LNCaP clone FGC (cell line): ENCODE data around the gene IMMP2L.

Source experiments
- DNase-seq: peaks from one replicate; pipeline ENCODE4 v3.0.0-alpha.2; 2011; ENCODE audit warnings: low read depth
- H3K4me3 ChIP-seq: 2 replicates; pipeline ENCODE4 v1.5.1; 2011; ENCODE audit warnings: mild to moderate bottlenecking, low read depth, low read length, control low read depth
- CTCF ChIP-seq: IDR thresholded peaks from 2 replicates; pipeline ENCODE4 v1.5.1; 2012; ENCODE audit warnings: mild to moderate bottlenecking; ENCODE audit not compliant: control insufficient read depth, insufficient read depth; ENCODE audit errors: extremely low read depth

Gene IMMP2L

GRCh38 chr7:110698576-110698975 lies 863.7 kb downstream of the IMMP2L start:
- DNase-seq = no peak
- no peak for TF ChIP-seq CTCF
- no peak overlapping the region for H3K4me3 ChIP-seq

GRCh38 chr7:110693344-110693743 lies 868.9 kb downstream of the IMMP2L start:
- no peak overlapping the region for H3K4me3 ChIP-seq
- TF ChIP-seq CTCF = no peak
- DNase-seq = peak; percentile 70

- H3K4me3 ChIP-seq = no peak overlapping the region
- TF ChIP-seq CTCF = no peak
- DNase-seq = no peak
Measured at GRCh38 chr7:110688908-110689307, 873.4 kb downstream of the IMMP2L start.

- TF ChIP-seq CTCF = no peak
- DNase-seq = no peak
- H3K4me3 ChIP-seq = no peak overlapping the region
Measured at GRCh38 chr7:110685899-110686298, 876.4 kb downstream of the IMMP2L start.

- DNase-seq = no peak
- H3K4me3 ChIP-seq = no peak overlapping the region
Measured at GRCh38 chr7:110681941-110682340, 880.4 kb downstream of the IMMP2L start.

GRCh38 chr7:110677405-110677804 lies 884.9 kb downstream of the IMMP2L start:
- no peak overlapping the region for H3K4me3 ChIP-seq
- TF ChIP-seq CTCF = no peak
- DNase-seq = peak; percentile 97

More at GRCh38 chr7:110681941-110682340, 880.4 kb downstream of the IMMP2L start:
- TF ChIP-seq CTCF = no peak

- TF ChIP-seq CTCF = no peak
- DNase-seq = no peak
- H3K4me3 ChIP-seq = no peak overlapping the region
Measured at GRCh38 chr7:110676785-110677184, 885.5 kb downstream of the IMMP2L start.
